CD4-positive, alpha-beta T cell (primary cell): ENCODE data around the gene SMC1A. TPM values are rescaled to one million over a fixed set of nuclear protein-coding genes. Genes with fewer than 3 reads are reported as not detected.

ENCODE experiments used
- ATAC-seq: fragments of 200-7000 bp; cut with Tn5 transposase; one replicate; pipeline ENCODE4 v1.10.0; 2022; ENCODE audit warnings: mild to moderate bottlenecking; ENCODE audit not compliant: poor library complexity
- CTCF ChIA-PET: fragments of 350-600 bp; sonication (Branson Sonifier 250); formaldehyde crosslinking; loops from one replicate; lab custom pipeline; 2021; ENCODE audit warnings: antibody characterized with exemption, inconsistent platforms; lab: Charles Lee
- POLR2A ChIA-PET: fragments of 350-600 bp; sonication (Branson Sonifier 250); formaldehyde crosslinking; loops from one replicate; lab custom pipeline; 2021; ENCODE audit warnings: antibody characterized with exemption, inconsistent platforms; lab: Charles Lee
- DNase-seq, 14 experiments: peaks; one replicate each; pipeline ENCODE4 v3.0.0-alpha.2; 2013 to 2020; ENCODE audit warnings: mixed read lengths in 2 of 14
- H3K27ac ChIP-seq, 2 donors: one replicate each; pipeline versions ENCODE4 v1.5.1 to v1.7.0; 2013; ENCODE audit warnings: low read length in 2 of 2, low read depth in 1 of 2, mild to moderate bottlenecking in 1 of 2
- H3K27me3 ChIP-seq, 2 experiments: 1 replicate in 1 of 2; 2 replicates in 1 of 2; pipeline versions ENCODE4 v1.6.1 to v1.7.0; 2013; ENCODE audit warnings: low read length in 2 of 2, control low read depth in 1 of 2, mild to moderate bottlenecking in 1 of 2, moderate library complexity in 1 of 2; ENCODE audit not compliant: insufficient read depth in 2 of 2, control insufficient read depth in 1 of 2
- H3K36me3 ChIP-seq: one replicate; pipeline ENCODE4 v1.6.1; 2013; ENCODE audit warnings: low read length, control low read depth; ENCODE audit not compliant: insufficient read depth
- H3K4me1 ChIP-seq: one replicate; pipeline ENCODE4 v1.6.1; 2013; ENCODE audit warnings: low read length, control low read depth; ENCODE audit not compliant: insufficient read depth
- H3K4me3 ChIP-seq: one replicate; pipeline ENCODE4 v1.5.1; 2013; ENCODE audit warnings: mild to moderate bottlenecking, low read length, moderate library complexity
- H3K9me3 ChIP-seq, 2 experiments: 1 replicate in 1 of 2; 2 replicates in 1 of 2; pipeline versions ENCODE4 v1.6.1 to v1.7.0; 2013; ENCODE audit warnings: low read length in 2 of 2, mild to moderate bottlenecking in 2 of 2, control low read depth in 1 of 2, moderate library complexity in 1 of 2; ENCODE audit not compliant: control insufficient read depth in 1 of 2, insufficient read depth in 1 of 2
- H3K27ac Mint-ChIP-seq: one replicate; pipeline ENCODE4 v1.8.0; 2020; ENCODE audit warnings: mixed read lengths
- H3K27me3 Mint-ChIP-seq: one replicate; pipeline ENCODE4 v1.8.0; 2021; ENCODE audit warnings: mixed read lengths
- H3K36me3 Mint-ChIP-seq: one replicate; pipeline ENCODE4 v1.8.0; 2021; ENCODE audit warnings: low read depth, mixed read lengths
- H3K4me1 Mint-ChIP-seq: one replicate; pipeline ENCODE4 v1.8.0; 2021; ENCODE audit warnings: low read depth, mixed read lengths
- H3K4me3 Mint-ChIP-seq: one replicate; pipeline ENCODE4 v1.8.0; 2020; ENCODE audit warnings: mild to moderate bottlenecking, mixed read lengths
- H3K9me3 Mint-ChIP-seq: one replicate; pipeline ENCODE4 v1.8.0; 2020; ENCODE audit warnings: mixed read lengths
- intact Hi-C, 2 experiments: fragments of 100-400 bp; cut with DNase I in 1 of 2; cut with micrococcal nuclease in 1 of 2; formaldehyde crosslinking; loops; one replicate each; pipeline versions ENCODE4 v1.15.1 to v1.9.0; 2023 to 2025; cut with DNase I, micrococcal nuclease
- total RNA-seq, 174 experiments: library from RNA in 2 of 174; stranded (reverse) in 2 of 174; gene quantifications; one replicate each; pipeline ENCODE4 v1.2.3 and lab custom pipeline; 2021 to 2026
- TF ChIP-seq, protein P1 (sequence below): fragments of 200-600 bp; IDR thresholded peaks from one replicate; pipeline ENCODE4 v1.8.0; 2022; ENCODE audit warnings: antibody characterized with exemption, mild to moderate bottlenecking

Gene SMC1A
- total RNA-seq, 2 experiments from 2014 or later = 25.5 to 28.6 TPM

DNA sequence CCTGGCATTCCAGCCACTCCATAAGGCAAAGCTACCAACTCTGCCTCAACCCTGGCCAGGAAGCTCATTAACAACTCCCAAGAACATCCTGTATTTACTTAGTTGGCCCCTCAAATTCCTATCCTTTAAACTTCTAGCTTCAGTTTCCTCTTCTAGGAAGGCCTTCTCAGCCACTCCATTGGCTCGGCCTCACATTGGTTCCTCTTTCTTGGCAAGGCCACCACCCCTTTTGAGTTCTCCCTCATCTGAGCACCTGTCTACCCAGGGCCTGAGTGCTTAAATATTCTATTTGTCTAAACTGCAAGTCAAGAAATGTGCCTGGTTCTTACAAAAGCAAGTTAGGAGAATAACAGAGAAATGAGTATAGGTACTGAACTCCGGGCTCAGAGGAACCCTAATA, 10.0 kb downstream of the SMC1A start:
- Mint-ChIP-seq H3K4me1 (peaks cover 1% of the 10 kb centered on the region), H3K4me3 (no peak overlapping the region), H3K27me3 (no peaks in the 10 kb centered on the region), H3K36me3 (peaks cover 59% of the 10 kb centered on the region), H3K27ac (no peak overlapping the region), H3K9me3 (no peaks in the 10 kb centered on the region)
- no peak overlapping the region for H3K4me3 ChIP-seq
- ATAC-seq (no peak), DNase-seq (no peak)
- no peaks in the 10 kb centered on the region for H3K4me1 ChIP-seq
- intact Hi-C loops = no loop called here
- H3K27me3 ChIP-seq = no peaks in the 10 kb centered on the region
- H3K27ac ChIP-seq = no peak overlapping the region
- TF ChIP-seq, protein P1, sequence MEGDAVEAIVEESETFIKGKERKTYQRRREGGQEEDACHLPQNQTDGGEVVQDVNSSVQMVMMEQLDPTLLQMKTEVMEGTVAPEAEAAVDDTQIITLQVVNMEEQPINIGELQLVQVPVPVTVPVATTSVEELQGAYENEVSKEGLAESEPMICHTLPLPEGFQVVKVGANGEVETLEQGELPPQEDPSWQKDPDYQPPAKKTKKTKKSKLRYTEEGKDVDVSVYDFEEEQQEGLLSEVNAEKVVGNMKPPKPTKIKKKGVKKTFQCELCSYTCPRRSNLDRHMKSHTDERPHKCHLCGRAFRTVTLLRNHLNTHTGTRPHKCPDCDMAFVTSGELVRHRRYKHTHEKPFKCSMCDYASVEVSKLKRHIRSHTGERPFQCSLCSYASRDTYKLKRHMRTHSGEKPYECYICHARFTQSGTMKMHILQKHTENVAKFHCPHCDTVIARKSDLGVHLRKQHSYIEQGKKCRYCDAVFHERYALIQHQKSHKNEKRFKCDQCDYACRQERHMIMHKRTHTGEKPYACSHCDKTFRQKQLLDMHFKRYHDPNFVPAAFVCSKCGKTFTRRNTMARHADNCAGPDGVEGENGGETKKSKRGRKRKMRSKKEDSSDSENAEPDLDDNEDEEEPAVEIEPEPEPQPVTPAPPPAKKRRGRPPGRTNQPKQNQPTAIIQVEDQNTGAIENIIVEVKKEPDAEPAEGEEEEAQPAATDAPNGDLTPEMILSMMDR = no peak
- POLR2A ChIA-PET = no interaction called here
- H3K36me3 ChIP-seq = peaks cover 63% of the 10 kb centered on the region
- no peaks in the 10 kb centered on the region for H3K9me3 ChIP-seq
- CTCF ChIA-PET = no interaction called here

DNA sequence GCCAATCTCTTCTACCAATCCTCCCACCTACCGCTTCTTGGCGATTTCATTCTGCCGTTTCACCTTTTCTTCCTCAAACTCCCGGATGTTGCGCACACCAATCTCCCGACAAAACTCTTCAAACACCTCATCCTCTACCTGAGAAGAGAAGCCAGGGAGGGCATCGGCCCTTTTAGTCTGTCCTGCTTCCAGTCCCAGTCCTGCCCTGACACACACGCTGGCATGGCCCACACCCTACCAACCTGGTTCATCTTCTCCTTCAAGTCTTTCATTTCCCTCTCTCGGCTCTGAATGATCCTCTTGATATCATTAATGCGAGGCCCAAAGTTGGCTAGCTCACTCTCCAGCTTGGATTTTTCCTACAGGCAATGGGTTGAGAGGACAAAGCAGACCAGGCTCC, 18.9 kb downstream of the SMC1A start:
- intact Hi-C loops = no loop called here
- DNase-seq (no peak), ATAC-seq (no peak)
- no peak overlapping the region for H3K4me3 ChIP-seq
- TF ChIP-seq, protein P1 = no peak
- no peaks in the 10 kb centered on the region for H3K27me3 ChIP-seq
- ChIA-PET POLR2A (no interaction called here), CTCF (no interaction called here)
- peaks cover 83% of the 10 kb centered on the region for H3K36me3 Mint-ChIP-seq
- H3K27ac Mint-ChIP-seq = no peak overlapping the region
- H3K4me3 Mint-ChIP-seq = no peak overlapping the region
- H3K9me3 Mint-ChIP-seq = no peaks in the 10 kb centered on the region
- no peaks in the 10 kb centered on the region for H3K9me3 ChIP-seq
- peaks cover 80% of the 10 kb centered on the region for H3K36me3 ChIP-seq
- H3K4me1 ChIP-seq = no peaks in the 10 kb centered on the region
- H3K27me3 Mint-ChIP-seq = no peaks in the 10 kb centered on the region
- no peak overlapping the region for H3K27ac ChIP-seq
- H3K4me1 Mint-ChIP-seq = no peaks in the 10 kb centered on the region

DNA sequence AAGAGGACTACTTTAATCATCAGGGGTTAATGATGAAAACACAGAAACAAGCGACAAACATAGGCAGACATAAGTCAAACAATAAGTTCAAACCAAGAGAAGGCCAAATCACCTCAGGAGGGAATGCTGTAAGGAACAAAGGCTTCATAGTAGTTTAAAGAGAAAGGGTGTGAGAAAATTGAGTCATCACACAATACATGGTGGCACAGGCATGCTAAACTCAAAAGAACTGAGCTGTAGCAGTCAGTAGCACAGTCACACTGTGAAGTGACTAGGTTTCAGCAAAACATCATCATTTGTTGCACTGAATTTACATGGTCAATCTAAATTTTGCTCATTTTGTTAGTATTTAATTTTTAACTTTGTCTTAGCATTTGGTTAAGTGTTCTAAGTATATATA, 24.2 kb downstream of the SMC1A start:
- Histone ChIP-seq H3K4me3 (no peak overlapping the region), H3K27me3 (no peaks in the 10 kb centered on the region), H3K36me3 (peaks cover 61% of the 10 kb centered on the region), H3K9me3 (no peaks in the 10 kb centered on the region), H3K4me1 (no peaks in the 10 kb centered on the region), H3K27ac (no peak overlapping the region)
- DNase-seq (no peak), ATAC-seq (no peak)
- no peaks in the 10 kb centered on the region for H3K27me3 Mint-ChIP-seq
- H3K36me3 Mint-ChIP-seq = peaks cover 84% of the 10 kb centered on the region
- TF ChIP-seq, protein P1 = no peak
- H3K27ac Mint-ChIP-seq = no peak overlapping the region
- intact Hi-C loops = no loop called here
- H3K4me3 Mint-ChIP-seq = no peak overlapping the region
- CTCF ChIA-PET = no interaction called here
- no peaks in the 10 kb centered on the region for H3K9me3 Mint-ChIP-seq
- POLR2A ChIA-PET = interaction anchor here (0.5 kb wide), 1 partner anchor 653 kb away, joined by 3 read pairs; no protein-coding TSS in a partner anchor
- no peaks in the 10 kb centered on the region for H3K4me1 Mint-ChIP-seq
